ENCODE results near the gene PDE7B.

DNA sequence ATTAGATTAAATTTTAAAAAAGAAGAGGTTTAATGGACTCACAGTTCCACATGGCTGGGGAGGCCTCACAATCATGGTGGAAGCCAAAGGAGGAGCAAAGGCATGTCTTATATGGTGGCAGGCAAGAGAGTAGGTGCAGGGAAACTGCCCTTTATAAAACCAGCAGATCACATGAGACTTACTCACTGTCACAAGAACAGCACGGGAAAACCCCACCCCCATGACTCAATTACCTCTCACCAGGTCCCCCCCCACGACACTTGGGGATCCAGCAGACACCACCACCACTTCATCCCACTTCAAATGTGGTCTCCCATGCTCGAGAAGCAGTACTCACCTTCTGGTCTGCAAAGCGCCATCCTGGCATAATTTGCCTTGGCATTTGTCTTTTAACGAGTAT is 374.0 kb downstream of the PDE7B start:
- TF ChIP-seq, protein P1, sequence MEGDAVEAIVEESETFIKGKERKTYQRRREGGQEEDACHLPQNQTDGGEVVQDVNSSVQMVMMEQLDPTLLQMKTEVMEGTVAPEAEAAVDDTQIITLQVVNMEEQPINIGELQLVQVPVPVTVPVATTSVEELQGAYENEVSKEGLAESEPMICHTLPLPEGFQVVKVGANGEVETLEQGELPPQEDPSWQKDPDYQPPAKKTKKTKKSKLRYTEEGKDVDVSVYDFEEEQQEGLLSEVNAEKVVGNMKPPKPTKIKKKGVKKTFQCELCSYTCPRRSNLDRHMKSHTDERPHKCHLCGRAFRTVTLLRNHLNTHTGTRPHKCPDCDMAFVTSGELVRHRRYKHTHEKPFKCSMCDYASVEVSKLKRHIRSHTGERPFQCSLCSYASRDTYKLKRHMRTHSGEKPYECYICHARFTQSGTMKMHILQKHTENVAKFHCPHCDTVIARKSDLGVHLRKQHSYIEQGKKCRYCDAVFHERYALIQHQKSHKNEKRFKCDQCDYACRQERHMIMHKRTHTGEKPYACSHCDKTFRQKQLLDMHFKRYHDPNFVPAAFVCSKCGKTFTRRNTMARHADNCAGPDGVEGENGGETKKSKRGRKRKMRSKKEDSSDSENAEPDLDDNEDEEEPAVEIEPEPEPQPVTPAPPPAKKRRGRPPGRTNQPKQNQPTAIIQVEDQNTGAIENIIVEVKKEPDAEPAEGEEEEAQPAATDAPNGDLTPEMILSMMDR (IDR thresholded peaks at IDR 0.05 in 2 of 3, conservative IDR thresholded peaks at IDR 0.05 in 1 of 3; ENCODE audit: insufficient read depth in 2 of 3, low read depth in 1 of 3, low read length in 3 of 3): no peak
- TF ChIP-seq RFX5 (IDR thresholded peaks at IDR 0.05; ENCODE audit: low read depth, low read length) (no peak), MYNN (IDR thresholded peaks at IDR 0.05) (no peak), MYNN (CRISPR knock-in tag; IDR thresholded peaks at IDR 0.05) (no peak), ZC3H4 (CRISPR knock-in tag; IDR thresholded peaks at IDR 0.05; ENCODE audit: borderline replicate concordance) (no peak), HCFC1 (IDR thresholded peaks at IDR 0.05; ENCODE audit: low read depth, low read length) (no peak), ZNF589 (CRISPR knock-in tag; IDR thresholded peaks at IDR 0.05; ENCODE audit: low read depth) (no peak), PHTF2 (CRISPR knock-in tag; IDR thresholded peaks at IDR 0.05) (no peak), BRF1 (IDR thresholded peaks at IDR 0.05; ENCODE audit: borderline replicate concordance, extremely low read depth, insufficient read length) (no peak), SIRT6 (IDR thresholded peaks at IDR 0.05; ENCODE audit: low read depth, low read length) (no peak), OTX1 (CRISPR knock-in tag; IDR thresholded peaks at IDR 0.05) (no peak), POLR2AphosphoS5 (IDR thresholded peaks at IDR 0.05; ENCODE audit: control insufficient read depth, insufficient read depth, low read depth, low read length) (no peak)
- TF ChIP-seq, protein P2, sequence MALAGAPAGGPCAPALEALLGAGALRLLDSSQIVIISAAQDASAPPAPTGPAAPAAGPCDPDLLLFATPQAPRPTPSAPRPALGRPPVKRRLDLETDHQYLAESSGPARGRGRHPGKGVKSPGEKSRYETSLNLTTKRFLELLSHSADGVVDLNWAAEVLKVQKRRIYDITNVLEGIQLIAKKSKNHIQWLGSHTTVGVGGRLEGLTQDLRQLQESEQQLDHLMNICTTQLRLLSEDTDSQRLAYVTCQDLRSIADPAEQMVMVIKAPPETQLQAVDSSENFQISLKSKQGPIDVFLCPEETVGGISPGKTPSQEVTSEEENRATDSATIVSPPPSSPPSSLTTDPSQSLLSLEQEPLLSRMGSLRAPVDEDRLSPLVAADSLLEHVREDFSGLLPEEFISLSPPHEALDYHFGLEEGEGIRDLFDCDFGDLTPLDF (CRISPR knock-in tag; IDR thresholded peaks at IDR 0.05): no peak
